Mesothelial cell of epicardium (in vitro differentiated cells): ENCODE data around the gene STRIT1. TPM values are rescaled to one million over a fixed set of nuclear protein-coding genes. Genes with fewer than 3 reads are reported as not detected.

Experiments used
- DNase-seq, 2 experiments: peaks; one replicate each; pipeline ENCODE4 v3.0.0; 2021; ENCODE audit warnings: low spot score in 2 of 2; ENCODE audit not compliant: unreplicated experiment in 2 of 2
- H3K27ac Mint-ChIP-seq: 2 replicates; pipeline ENCODE4 v1.8.0; 2021; ENCODE audit warnings: mixed read lengths
- H3K27me3 Mint-ChIP-seq: 2 replicates; pipeline ENCODE4 v1.8.0; 2021; ENCODE audit warnings: low read depth, mixed read lengths
- H3K36me3 Mint-ChIP-seq: 2 replicates; pipeline ENCODE4 v1.8.0; 2021; ENCODE audit warnings: mixed read lengths
- H3K4me1 Mint-ChIP-seq: 2 replicates; pipeline ENCODE4 v1.8.0; 2021; ENCODE audit warnings: mixed read lengths
- H3K4me3 Mint-ChIP-seq: 2 replicates; pipeline ENCODE4 v1.8.0; 2021; ENCODE audit warnings: mild to moderate bottlenecking, moderate library complexity, mixed read lengths
- H3K9me3 Mint-ChIP-seq: 2 replicates; pipeline ENCODE4 v1.8.0; 2021; ENCODE audit warnings: mixed read lengths
- CTCF ChIP-seq: fragments of 200-600 bp; sonication (generic); IDR thresholded peaks from one replicate; pipeline ENCODE4 v1.5.0; 2021; ENCODE audit warnings: antibody characterized with exemption; ENCODE audit not compliant: unreplicated experiment
- total RNA-seq: library from RNA; stranded (reverse); gene quantifications from 3 replicates; pipeline ENCODE4 v1.2.1, GENCODE V29; 2021

STRIT1 gene
- total RNA-seq, 1 donor from 2014 or later: not detected

GRCh38 chr3:155327871-155328270 is 34.4 kb upstream of the STRIT1 start:
- no peaks in the 10 kb centered on the region for H3K36me3 Mint-ChIP-seq
- no peak for DNase-seq
- H3K4me1 Mint-ChIP-seq: peaks cover 5% of the 10 kb centered on the region
- no peak overlapping the region for H3K27ac Mint-ChIP-seq
- no peaks in the 10 kb centered on the region for H3K27me3 Mint-ChIP-seq
- no peaks in the 10 kb centered on the region for H3K9me3 Mint-ChIP-seq
- no peak for TF ChIP-seq CTCF
- no peak overlapping the region for H3K4me3 Mint-ChIP-seq

GRCh38 chr3:155327430-155327829 is 33.9 kb upstream of the STRIT1 start:
- H3K27ac Mint-ChIP-seq: no peak overlapping the region
- H3K36me3 Mint-ChIP-seq: no peaks in the 10 kb centered on the region
- no peak for TF ChIP-seq CTCF
- H3K4me1 Mint-ChIP-seq: peaks cover 5% of the 10 kb centered on the region
- no peak for DNase-seq
- H3K27me3 Mint-ChIP-seq: no peaks in the 10 kb centered on the region
- H3K4me3 Mint-ChIP-seq: no peak overlapping the region
- no peaks in the 10 kb centered on the region for H3K9me3 Mint-ChIP-seq

- Mint-ChIP-seq H3K4me1 (peaks cover 10% of the 10 kb centered on the region), H3K4me3 (no peak overlapping the region), H3K27ac (no peak overlapping the region), H3K9me3 (no peaks in the 10 kb centered on the region), H3K27me3 (no peaks in the 10 kb centered on the region), H3K36me3 (no peaks in the 10 kb centered on the region)
- TF ChIP-seq CTCF: no peak
- DNase-seq: no peak
Observed at GRCh38 chr3:155326901-155327300, 33.4 kb upstream of the STRIT1 start.

GRCh38 chr3:155326244-155326643 is 32.8 kb upstream of the STRIT1 start:
- TF ChIP-seq CTCF: no peak
- no peak overlapping the region for H3K4me3 Mint-ChIP-seq
- no peaks in the 10 kb centered on the region for H3K36me3 Mint-ChIP-seq
- H3K9me3 Mint-ChIP-seq: no peaks in the 10 kb centered on the region
- H3K4me1 Mint-ChIP-seq: peaks cover 13% of the 10 kb centered on the region
- DNase-seq: no peak
- no peaks in the 10 kb centered on the region for H3K27me3 Mint-ChIP-seq
- H3K27ac Mint-ChIP-seq: no peak overlapping the region

GRCh38 chr3:155325263-155325835 is 31.9 kb upstream of the STRIT1 start:
- Mint-ChIP-seq H3K36me3 (no peaks in the 10 kb centered on the region), H3K27ac (no peak overlapping the region)

More at GRCh38 chr3:155325263-155325835, 31.9 kb upstream of the STRIT1 start:
- H3K4me1 Mint-ChIP-seq: peaks cover 14% of the 10 kb centered on the region
- no peak for TF ChIP-seq CTCF
- no peaks in the 10 kb centered on the region for H3K9me3 Mint-ChIP-seq
- H3K27me3 Mint-ChIP-seq: no peaks in the 10 kb centered on the region
- DNase-seq: no peak
- no peak overlapping the region for H3K4me3 Mint-ChIP-seq
